GM19397 (cell line): ENCODE results near the gene CERCAM.
A peak's percentile ranks its signal among the peaks of the same experiment; 100 is the strongest.

Experiments used
- ATAC-seq: cut with Tn5 transposase; IDR thresholded peaks from one replicate; pipeline ENCODE4 v1.9.1; 2021; ENCODE audit warnings: mild to moderate bottlenecking, moderate library complexity; ENCODE audit not compliant: unreplicated experiment

CERCAM gene

DNA sequence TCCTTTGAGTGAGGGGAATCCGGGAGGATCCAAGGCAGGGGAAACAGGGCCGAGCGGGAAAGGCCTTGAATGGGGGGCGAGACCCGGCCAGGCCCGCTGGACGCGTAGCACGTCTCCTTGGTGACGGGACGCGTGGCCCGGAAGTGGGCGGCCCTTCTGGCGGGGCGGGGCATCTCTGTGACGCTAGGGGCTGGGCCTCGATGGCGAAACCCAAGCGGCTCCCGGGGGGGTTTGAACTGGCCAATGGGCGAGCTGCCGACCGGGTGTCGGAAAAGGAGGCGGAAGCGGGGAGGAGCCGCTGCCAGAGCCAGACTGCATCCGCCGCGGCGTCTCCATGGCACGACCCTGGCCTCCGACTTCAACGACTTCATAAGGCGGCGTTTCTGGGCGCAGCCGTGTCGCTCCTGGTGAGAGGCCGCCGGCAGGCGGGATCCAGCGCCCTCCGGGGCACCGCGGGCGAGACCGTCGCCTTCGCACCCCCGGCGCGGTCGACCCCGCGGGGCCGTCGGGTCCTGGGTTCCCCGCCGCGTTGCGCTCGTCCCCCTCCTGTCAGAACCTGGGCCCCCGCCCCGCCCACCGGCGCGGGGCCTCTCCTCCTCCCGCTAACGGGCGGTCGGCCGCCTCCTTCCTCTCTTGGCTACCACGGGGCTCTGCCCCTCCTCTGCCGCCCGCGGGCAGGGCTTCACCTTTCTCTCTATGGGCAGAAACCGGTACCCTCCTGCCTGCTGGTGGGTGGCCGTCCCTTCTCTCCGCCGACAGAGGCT is 35.4 kb downstream of the CERCAM start, which contains the start of gene ODF2:
Gene ODF2, plus strand, starts transcription at position 158 of the 764 bp plus-strand sequence. Its CDS starts 86 bp downstream, at position 244.
- ATAC-seq: peak; percentile 77

DNA sequence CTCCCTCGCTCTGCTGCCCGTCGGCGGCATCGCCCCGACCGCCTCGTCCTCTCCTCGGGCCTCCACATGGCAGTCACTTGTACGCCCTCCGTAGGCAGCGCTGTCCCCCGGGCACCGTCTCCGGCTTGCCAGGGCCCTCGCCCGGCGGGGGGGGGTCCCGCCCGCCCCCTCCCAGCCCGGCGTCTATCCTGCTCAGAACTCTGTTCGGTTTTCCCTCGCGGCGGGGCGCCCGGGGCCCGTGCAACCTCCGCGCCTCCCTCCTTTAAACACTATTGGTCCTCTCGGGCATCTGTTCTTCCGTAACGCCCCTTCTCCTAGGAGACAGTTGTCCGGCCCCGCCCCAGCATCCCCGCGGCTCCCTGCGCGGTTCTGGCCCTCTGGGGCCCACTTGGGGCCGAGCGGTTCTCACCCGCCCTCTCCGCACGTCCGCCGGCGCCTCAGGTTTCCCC is 36.0 kb downstream of the CERCAM start:
- peak; percentile 51 for ATAC-seq

DNA sequence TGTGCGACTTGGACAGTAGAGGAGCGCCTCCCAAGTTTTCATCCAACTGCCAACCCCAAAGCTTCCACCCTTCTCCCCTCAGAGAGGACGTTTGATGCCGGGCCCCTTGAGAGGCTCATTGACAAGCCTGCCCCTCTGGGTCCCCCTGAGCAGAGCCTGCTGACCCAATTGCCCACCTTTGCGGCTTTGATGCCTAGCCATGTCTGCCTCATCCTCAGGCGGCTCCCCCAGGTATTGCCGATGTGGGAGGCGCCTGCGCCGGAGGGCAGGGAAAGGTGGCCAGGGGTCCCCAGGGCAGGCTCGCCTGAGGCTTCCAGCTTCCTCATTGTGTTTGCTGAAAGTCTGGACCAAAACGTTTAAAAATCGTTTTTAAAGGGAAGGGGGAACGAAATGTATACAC is 36.5 kb downstream of the CERCAM start:
- no peak for ATAC-seq

DNA sequence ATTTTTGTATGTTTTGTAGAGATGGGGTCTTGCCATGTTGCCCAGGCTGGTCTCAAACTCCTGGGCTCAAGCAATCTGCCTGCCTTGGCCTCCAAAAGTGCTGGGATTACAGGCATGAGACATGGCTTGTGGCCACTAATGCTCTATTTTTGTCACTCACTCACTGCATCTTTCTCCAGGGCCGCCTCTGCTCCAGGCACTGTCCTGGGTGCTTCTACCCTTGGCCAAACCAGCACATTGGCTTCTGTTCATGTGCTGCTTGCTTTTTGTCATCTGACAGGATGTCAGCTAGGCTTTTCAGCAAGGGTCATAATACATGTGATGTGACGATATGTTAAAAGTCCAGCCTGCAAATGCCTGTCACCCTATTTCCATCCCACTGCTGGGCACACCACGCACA is 38.4 kb downstream of the CERCAM start:
- no peak for ATAC-seq

DNA sequence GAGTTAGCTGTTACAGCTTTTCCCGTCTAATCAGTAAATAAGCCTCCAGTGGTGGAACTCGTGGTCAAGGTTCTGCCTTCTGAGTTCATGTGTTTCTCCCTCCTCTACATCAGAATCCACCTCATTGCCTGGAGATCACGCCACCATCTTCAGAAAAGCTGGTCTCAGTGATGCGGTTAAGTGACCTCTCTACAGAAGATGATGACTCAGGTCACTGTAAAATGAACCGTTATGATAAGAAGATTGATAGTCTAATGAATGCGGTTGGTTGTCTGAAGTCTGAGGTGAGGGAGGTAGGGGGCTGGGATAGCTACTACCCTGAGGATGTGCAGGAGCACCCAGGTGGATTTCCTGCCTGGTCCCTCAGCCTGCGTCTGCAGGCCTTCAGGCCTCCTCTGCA is 48.4 kb downstream of the CERCAM start:
- ATAC-seq: no peak

DNA sequence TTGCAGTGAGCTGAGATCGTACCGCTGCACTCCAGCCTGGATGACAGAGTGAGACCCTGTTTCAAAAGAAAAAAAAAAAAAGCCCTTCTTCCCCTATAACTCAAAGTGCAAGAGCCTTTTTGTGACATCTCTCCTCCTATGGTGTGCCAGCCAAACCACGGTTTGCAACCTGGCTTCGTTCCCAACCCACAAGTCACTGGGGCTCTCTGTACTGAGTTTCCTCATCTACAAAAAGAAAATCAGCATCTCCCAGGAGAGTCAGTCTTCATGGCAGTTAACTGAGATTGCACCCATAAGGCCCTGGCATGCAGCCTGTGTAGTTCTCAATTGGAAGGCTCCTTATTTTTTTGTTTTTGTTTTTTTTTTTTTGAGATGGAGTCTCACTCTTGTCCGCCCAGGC is 49.9 kb downstream of the CERCAM start:
- ATAC-seq: no peak

DNA sequence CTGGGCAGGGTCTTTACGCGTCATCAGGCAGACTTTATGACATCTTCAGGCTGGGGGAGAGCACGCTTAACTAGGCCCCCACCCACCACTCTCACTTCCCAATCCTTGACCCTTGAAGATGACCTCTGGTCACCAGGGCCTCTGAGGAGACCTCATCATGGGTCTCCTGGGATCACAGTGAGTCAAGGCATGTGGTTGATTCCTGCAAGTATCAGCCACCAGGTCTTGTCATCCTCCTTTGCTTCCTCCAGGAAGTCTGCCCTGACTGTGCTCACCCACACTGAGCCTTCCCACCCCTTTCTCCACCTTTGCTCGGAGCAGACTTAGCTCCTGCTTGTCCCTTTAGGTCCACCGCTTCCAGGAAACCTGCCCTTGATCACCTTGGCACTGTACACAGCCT is 52.4 kb downstream of the CERCAM start:
- no peak for ATAC-seq

DNA sequence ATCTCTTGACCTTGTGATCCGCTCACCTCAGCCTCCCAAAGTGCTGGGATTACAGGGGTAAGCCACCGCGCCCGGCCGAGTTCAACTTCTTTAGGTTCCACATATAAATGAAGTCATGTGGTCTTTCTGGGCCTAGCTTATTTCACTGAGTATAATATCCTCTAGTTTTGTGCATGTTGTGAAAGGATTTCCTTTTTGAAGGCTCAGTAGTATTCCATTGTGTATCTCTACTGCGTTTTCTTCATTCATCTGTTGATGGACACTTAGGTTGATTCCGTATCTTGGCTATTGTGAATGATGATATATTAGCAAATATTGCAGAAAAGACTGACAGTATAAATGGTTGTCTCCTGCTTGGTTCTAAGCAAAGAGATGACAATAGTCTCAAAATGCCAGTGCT is 55.2 kb downstream of the CERCAM start:
- no peak for ATAC-seq

DNA sequence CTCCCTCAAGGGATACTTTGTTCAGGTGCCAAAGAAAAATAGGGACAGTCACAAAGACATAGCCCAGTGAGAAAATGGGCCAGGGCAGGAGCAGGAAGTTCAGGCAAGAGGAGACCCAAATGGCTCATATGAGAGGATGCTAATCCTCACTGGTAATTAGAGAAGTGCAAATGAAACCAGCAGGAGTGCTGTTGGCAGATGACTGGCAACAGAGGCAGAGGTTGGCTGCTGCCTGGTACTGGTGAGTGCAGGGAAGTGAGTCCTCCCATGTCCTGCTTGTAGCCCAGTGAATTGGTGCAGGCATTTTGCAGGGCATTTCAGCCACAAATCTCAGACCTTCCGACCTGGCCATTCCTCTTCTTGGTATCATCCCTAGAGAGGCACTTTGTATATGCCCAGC is 58.6 kb downstream of the CERCAM start:
- ATAC-seq: no peak

DNA sequence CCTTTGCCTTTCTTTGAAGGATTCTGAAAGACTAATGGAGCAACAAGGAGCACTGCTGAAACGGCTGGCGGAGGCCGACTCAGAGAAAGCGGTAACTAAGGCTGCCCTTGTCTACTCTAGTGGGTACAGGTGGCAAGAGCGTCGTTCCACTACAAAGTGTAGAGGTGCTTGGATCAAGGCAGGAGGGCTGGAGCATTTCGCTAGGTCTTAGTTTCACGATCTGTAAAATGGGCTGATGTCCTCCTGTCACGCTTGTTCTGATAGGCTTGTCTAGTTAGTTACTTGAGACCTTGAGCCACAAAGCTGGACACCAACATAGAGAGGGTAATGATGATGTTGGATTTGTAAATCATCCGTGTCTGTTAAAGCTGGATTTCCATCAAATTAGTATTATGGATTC is 60.9 kb downstream of the CERCAM start:
- ATAC-seq: no peak

DNA sequence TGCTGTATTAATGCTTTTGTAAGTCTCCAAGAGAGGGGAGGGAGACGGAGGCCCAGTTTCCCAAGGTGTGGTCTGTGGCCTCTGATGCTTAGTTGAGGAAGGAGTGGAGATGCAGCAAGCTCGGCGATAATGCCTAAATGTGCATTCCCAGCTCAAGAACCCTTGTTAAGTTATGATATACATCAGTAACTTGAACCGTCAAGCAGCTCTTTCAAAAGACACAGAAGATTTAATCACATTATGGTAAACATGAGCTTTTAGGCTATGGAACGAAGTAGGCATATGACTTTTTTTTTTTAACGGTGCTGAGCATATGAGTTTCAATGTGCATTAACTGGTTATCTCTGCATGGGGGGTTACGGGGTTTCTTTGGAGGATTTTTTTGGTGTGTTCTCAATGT is 61.5 kb downstream of the CERCAM start:
- ATAC-seq: no peak

DNA sequence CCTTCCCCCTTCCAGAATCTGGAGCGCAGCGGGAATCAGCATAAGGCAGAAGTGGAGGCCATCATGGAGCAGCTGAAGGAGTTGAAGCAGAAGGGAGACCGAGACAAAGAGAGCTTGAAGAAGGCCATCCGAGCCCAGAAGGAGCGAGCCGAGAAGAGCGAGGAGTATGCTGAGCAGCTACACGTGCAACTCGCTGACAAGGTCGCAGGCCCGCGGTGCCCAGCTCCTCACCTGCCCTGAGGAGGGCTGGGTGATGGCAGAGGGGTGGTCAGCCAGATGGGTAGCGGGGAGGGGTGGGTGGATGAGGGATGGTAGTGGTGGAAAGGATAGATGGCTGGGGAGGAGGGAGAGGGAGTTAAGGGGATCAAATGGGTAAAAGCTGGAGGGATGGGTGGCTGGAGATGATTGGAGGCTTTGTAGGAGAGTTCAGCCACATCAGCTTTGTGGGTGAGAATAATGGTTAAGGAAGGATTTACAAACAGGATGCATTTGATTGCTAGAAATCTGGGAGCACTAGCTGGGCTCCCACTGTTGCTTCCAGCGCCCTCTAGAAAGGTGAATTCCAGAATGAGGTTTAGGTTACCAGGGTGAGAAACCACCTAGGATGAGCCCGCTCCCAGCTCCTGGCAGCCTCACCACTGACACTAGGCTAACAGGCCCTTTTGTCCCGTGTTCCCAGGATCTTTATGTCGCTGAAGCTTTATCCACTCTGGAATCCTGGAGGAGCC is 64.2 kb downstream of the CERCAM start:
- no peak for ATAC-seq

DNA sequence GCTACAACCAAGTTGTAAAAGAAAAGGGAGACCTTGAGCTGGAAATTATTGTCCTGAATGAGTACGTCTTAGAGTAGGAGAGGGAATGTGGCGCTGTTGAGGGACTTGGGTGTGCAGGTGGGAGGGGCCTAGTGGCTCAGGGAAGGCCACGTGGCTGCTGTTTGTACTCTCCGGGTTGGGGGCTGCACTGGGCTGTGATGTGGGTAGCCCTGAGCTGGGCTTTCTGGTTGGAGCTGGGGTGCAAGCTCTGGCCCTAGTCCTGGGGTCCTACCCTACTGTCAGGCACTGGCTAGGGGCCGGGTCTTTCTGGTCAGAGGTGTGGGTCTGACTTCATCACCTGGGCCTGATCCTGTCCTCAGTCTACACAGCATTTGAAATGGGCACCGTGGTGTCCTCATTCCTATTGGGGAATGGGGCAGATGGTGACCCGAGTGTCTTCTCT is 64.8 kb downstream of the CERCAM start:
- no peak for ATAC-seq

DNA sequence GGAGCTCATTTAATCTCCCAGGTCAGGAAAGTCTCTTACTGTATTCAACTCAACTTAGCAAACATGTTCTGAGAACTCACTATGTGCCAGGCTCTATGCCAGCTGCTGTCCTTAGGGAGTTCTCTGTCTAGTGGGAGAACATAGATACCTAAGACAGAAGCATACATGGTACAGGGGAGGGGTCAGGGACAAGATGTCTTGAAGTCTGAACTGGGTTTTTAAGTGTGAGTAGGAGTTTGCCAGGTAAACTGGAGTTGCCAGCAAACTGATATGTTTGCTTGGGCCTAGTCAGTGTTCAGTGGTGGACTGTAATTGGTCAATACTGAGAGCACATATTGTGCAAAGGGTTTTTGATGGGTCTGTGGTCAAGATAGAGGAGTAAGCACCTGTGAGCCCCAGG is 65.5 kb downstream of the CERCAM start:
- no peak for ATAC-seq
